K562 (cell line): ENCODE results near the gene RNF126. TPM values are rescaled to one million over a fixed set of nuclear protein-coding genes. Genes with fewer than 3 reads are reported as not detected.

ENCODE experiments used
- ATAC-seq: fragments of 200-7000 bp; cut with Tn5 transposase; 3 replicates; pipeline ENCODE4 v1.9.1; 2020; ENCODE audit warnings: moderate library complexity
- BruUV-seq: library from RNA; stranded (reverse); fragments of 400-500 nt; replicated peaks from 2 replicates; lab custom pipeline; 2021; lab: Mats Ljungman, UMichigan
- CTCF ChIA-PET: fragments of 300-600 bp; formaldehyde crosslinking; extraction: SDS; loops from one replicate; lab custom pipeline; 2021; ENCODE audit warnings: low intra/inter-chr PET ratio; lab: Yijun Ruan, JAX
- POLR2A ChIA-PET: fragments of 300-600, 350-650 bp; sonication (Branson Sonifier 250); formaldehyde crosslinking; extraction: SDS; loops from one replicate; lab custom pipeline; 2021; ENCODE audit warnings: antibody characterized with exemption, inconsistent platforms; lab: Yijun Ruan, JAX
- DNase-seq, 4 experiments: peaks; one replicate each; pipeline versions ENCODE4 v3.0.0 to v3.0.0-alpha.2; 2011 to 2018; ENCODE audit warnings: low spot score in 3 of 4, mixed read lengths in 3 of 4; ENCODE audit errors: extremely low read depth in 1 of 4
- FAIRE-seq: peaks from 2 replicates; lab custom pipeline; 2011; peaks lifted over from hg19 to GRCh38; lab: Jason Lieb, UNC
- H2AFZ ChIP-seq: 2 replicates; pipeline ENCODE4 v1.6.0; 2011; ENCODE audit warnings: low read depth, low read length, control low read depth, inconsistent platforms
- H3K27ac ChIP-seq: fragments of 200-600 bp; 3 replicates; pipeline ENCODE4 v1.8.0; 2011; ENCODE audit warnings: low read depth, mild to moderate bottlenecking, control low read depth, inconsistent platforms, low read length, moderate library complexity, mixed read lengths; ENCODE audit errors: extremely low read depth
- H3K27me3 ChIP-seq, 2 experiments: fragments of 300-600 bp in 1 of 2; 2 replicates in 1 of 2; 3 replicates in 1 of 2; pipeline versions ENCODE4 v1.6.0 to v1.8.0; 2011; ENCODE audit warnings: inconsistent platforms in 2 of 2, low read length in 2 of 2, mild to moderate bottlenecking in 1 of 2, mixed read lengths in 1 of 2, moderate library complexity in 1 of 2; ENCODE audit not compliant: control insufficient read depth in 2 of 2, insufficient read depth in 2 of 2
- H3K36me3 ChIP-seq: fragments of 300-600 bp; 3 replicates; pipeline ENCODE4 v1.8.0; 2011; ENCODE audit warnings: mild to moderate bottlenecking, low read length, inconsistent platforms; ENCODE audit not compliant: control insufficient read depth, insufficient read depth
- H3K4me1 ChIP-seq, 2 experiments: fragments of 200-600 bp in 1 of 2; replicated peaks in 1 of 2; 2 replicates in 1 of 2; 3 replicates in 1 of 2; pipeline versions ENCODE4 v1.5.1 to v1.8.0; 2011; ENCODE audit warnings: inconsistent platforms in 2 of 2, low read length in 2 of 2, mild to moderate bottlenecking in 1 of 2, mixed read lengths in 1 of 2, moderate library complexity in 1 of 2; ENCODE audit not compliant: control insufficient read depth in 2 of 2, insufficient read depth in 2 of 2
- H3K4me2 ChIP-seq: 2 replicates; pipeline ENCODE4 v1.6.1; 2011; ENCODE audit warnings: low read length, control low read depth, inconsistent platforms, mixed read lengths; ENCODE audit not compliant: insufficient read depth
- H3K4me3 ChIP-seq: fragments of 200-600 bp; sonication (generic), shearing (Covaris generic); 2 replicates; pipeline ENCODE4 v1.5.1; 2016; ENCODE audit warnings: control low read depth, inconsistent platforms
- H3K79me2 ChIP-seq: fragments of 200-600 bp; 3 replicates; pipeline ENCODE4 v1.8.0; 2011; ENCODE audit warnings: low read length, inconsistent platforms; ENCODE audit not compliant: control insufficient read depth, insufficient read depth
- H3K9ac ChIP-seq, 2 experiments: 2 replicates each; pipeline versions ENCODE4 v1.6.0 to v1.6.1; 2011; ENCODE audit warnings: low read depth in 2 of 2, low read length in 2 of 2, control low read depth in 1 of 2, inconsistent platforms in 1 of 2, mild to moderate bottlenecking in 1 of 2, mixed read lengths in 1 of 2; ENCODE audit not compliant: insufficient read depth in 1 of 2
- H3K9me1 ChIP-seq: one replicate; pipeline ENCODE4 v1.6.0; 2011; ENCODE audit warnings: inconsistent platforms, mild to moderate bottlenecking, low read length, moderate library complexity; ENCODE audit not compliant: control insufficient read depth, insufficient read depth
- H3K9me3 ChIP-seq: replicated peaks from 2 replicates; pipeline ENCODE4 v1.5.1; 2011; ENCODE audit warnings: low read depth, low read length, inconsistent platforms; ENCODE audit not compliant: control insufficient read depth, insufficient read depth
- H4K20me1 ChIP-seq: replicated peaks from 2 replicates; pipeline ENCODE4 v1.6.1; 2011; ENCODE audit warnings: low read length, inconsistent platforms, mixed read lengths; ENCODE audit not compliant: control insufficient read depth, insufficient read depth
- NR1H2 ChIP-seq: sonication (generic); formaldehyde crosslinking; IDR thresholded peaks from 2 replicates; pipeline ENCODE4 v1.4.0; 2020; ENCODE audit warnings: mild to moderate bottlenecking, missing genetic modification reagents
- NUFIP1 ChIP-seq: fragments of 450-650 bp; IDR thresholded peaks from 2 replicates; pipeline ENCODE4 v1.6.1; 2018; ENCODE audit not compliant: partially characterized antibody
- RBFOX2 ChIP-seq: fragments of 200-400 bp; formaldehyde crosslinking; IDR thresholded peaks from 2 replicates; pipeline ENCODE4 v1.6.1; 2017; ENCODE audit warnings: low read depth, mild to moderate bottlenecking, low read length, moderate library complexity
- SMARCB1 ChIP-seq: IDR thresholded peaks from 2 replicates; pipeline ENCODE4 v1.6.1; 2011; ENCODE audit warnings: improper control_type of control experiment, low read depth; ENCODE audit not compliant: insufficient read length
- ZNF77 ChIP-seq: fragments of 250-450 bp; sonication (Bioruptor Pico); IDR thresholded peaks from 2 replicates; pipeline ENCODE4 v1.5.0; 2020
- ZNF79 ChIP-seq: fragments of 250-450 bp; sonication (Bioruptor Pico); IDR thresholded peaks from 2 replicates; pipeline ENCODE4 v1.4.0; 2020; ENCODE audit warnings: low read depth, mild to moderate bottlenecking, moderate library complexity
- WGBS: fragments of 100-300 bp; shearing (Covaris generic); methylation state at CpG from one replicate; pipeline ENCODE4 v1.1.6; 2016; ENCODE audit warnings: low coverage, mixed read lengths; ENCODE audit not compliant: insufficient coverage; ENCODE audit errors: missing lambda C conversion rate; 5-methylcytosine and 5-hydroxymethylcytosine counted together
- in situ Hi-C: fragments of 300-500 bp; cut with MboI; formaldehyde crosslinking; loops from 4 replicates; pipeline ENCODE4 v1.15.0; 2018; ENCODE audit warnings: inconsistent platforms, mixed read lengths
- intact Hi-C: fragments of 100-400 bp; cut with micrococcal nuclease; formaldehyde crosslinking; loops from 2 replicates; pipeline ENCODE4 v1.14.2; 2022
- polyA plus RNA-seq, 8 experiments: library from polyadenylated mRNA; depleted of rRNA in 4 of 8; stranded (reverse) in 5 of 8; unstranded in 3 of 8; fragments of >200 nt; fragmentation: Nextera tagmentation in 2 of 8; fragmentation: Illumina TruSeq in 1 of 8; extraction: Ambion mirVana in 2 of 8; extraction: Trizol in 1 of 8; gene quantifications; 2 replicates each; pipeline versions ENCODE4 v1.2.1 to v1.2.3, GENCODE V29; 2011 to 2014; ENCODE audit warnings: inconsistent platforms in 1 of 8, missing spikeins in 1 of 8
- total RNA-seq, 7 experiments: library from RNA; depleted of rRNA in 6 of 7; stranded (reverse); fragments of >200 nt in 6 of 7; fragmentation: Illumina TruSeq in 2 of 7; extraction: Trizol in 2 of 7; gene quantifications; 2 replicates each; pipeline versions ENCODE4 v1.2.1 to v1.2.3, GENCODE V29; 2011 to 2021; ENCODE audit warnings: low replicate concordance in 1 of 7
- TF ChIP-seq, protein P1 (sequence below): sonication (generic); formaldehyde crosslinking; IDR thresholded peaks from 2 replicates; pipeline ENCODE4 v1.8.0; 2022; ENCODE audit warnings: mild to moderate bottlenecking, missing genetic modification reagents, borderline replicate concordance

Gene RNF126
- total and polyA plus RNA-seq, 9 of the 15 experiments (the other 6 are each of a cell fraction or from before 2014, with no cell fraction given) = 0.27 to 101 (median 12.3) TPM

DNA sequence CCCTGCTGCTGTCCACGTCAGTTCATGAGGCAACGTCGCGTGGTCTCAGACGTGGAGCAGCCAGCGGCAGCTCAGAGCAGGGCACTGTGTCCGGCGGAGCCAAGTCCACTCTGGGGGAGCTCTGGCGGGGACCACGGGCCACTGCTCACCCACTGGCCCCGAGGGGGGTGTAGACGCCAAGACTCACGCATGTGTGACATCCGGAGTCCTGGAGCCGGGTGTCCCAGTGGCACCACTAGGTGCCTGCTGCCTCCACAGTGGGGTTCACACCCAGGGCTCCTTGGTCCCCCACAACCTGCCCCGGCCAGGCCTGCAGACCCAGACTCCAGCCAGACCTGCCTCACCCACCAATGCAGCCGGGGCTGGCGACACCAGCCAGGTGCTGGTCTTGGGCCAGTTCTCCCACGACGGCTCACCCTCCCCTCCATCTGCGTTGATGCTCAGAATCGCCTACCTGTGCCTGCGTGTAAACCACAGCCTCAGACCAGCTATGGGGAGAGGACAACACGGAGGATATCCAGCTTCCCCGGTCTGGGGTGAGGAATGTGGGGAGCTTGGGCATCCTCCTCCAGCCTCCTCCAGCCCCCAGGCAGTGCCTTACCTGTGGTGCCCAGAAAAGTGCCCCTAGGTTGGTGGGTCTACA, 19.8 kb upstream of the RNF126 start:
- CTCF ChIA-PET = no interaction called here
- no peak for FAIRE-seq
- H3K9me3 ChIP-seq = no peaks in the 10 kb centered on the region
- H3K79me2 ChIP-seq = peaks cover 8% of the 10 kb centered on the region
- no peak for ATAC-seq
- no peaks in the 10 kb centered on the region for H3K36me3 ChIP-seq
- peaks cover 7% of the 10 kb centered on the region for H3K9me1 ChIP-seq
- H2AFZ ChIP-seq = no peak overlapping the region
- no peaks in the 10 kb centered on the region for H4K20me1 ChIP-seq
- no peak overlapping the region for H3K4me2 ChIP-seq
- H3K27ac ChIP-seq = no peak overlapping the region
- peak overlapping the region in 1 of 2 experiments; percentile 83; a peak in 2 of 4 replicates for H3K9ac ChIP-seq
- H3K27me3 ChIP-seq = no peaks in the 10 kb centered on the region
- TF ChIP-seq NR1H2 (CRISPR knock-in tag) (no peak), NUFIP1 (no peak), ZNF79 (no peak), ZNF77 (CRISPR knock-in tag) (no peak), SMARCB1 (no peak), RBFOX2 (no peak)
- TF ChIP-seq, protein P1, sequence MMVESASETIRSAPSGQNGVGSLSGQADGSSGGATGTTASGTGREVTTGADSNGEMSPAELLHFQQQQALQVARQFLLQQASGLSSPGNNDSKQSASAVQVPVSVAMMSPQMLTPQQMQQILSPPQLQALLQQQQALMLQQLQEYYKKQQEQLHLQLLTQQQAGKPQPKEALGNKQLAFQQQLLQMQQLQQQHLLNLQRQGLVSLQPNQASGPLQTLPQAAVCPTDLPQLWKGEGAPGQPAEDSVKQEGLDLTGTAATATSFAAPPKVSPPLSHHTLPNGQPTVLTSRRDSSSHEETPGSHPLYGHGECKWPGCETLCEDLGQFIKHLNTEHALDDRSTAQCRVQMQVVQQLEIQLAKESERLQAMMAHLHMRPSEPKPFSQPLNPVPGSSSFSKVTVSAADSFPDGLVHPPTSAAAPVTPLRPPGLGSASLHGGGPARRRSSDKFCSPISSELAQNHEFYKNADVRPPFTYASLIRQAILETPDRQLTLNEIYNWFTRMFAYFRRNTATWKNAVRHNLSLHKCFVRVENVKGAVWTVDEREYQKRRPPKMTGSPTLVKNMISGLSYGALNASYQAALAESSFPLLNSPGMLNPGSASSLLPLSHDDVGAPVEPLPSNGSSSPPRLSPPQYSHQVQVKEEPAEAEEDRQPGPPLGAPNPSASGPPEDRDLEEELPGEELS (CRISPR knock-in tag) = no peak
- BruUV-seq = no TSS peak
- intact Hi-C loops (no loop called here), in situ Hi-C loops (no loop called here)
- WGBS = 59% methylated on average over 22 of the region's 25 CpGs
- POLR2A ChIA-PET = no interaction called here
- H3K4me3 ChIP-seq = no peak overlapping the region
- peaks cover 5 to 61% of the 10 kb centered on the region in 2 experiments; a peak in 4 of 5 replicates for H3K4me1 ChIP-seq
- no peak for DNase-seq
